Colonic mucosa (tissue), 4 donors: ENCODE measurements around the gene SLC15A3. TPM values are rescaled to one million over a fixed set of nuclear protein-coding genes. Genes with fewer than 3 reads are reported as not detected.

Experiments
- DNase-seq: peaks from one replicate; pipeline ENCODE4 v3.0.0-alpha.2; 2020
- H3K27ac ChIP-seq: fragments of 200-600 bp; one replicate; pipeline ENCODE4 v1.8.0; 2021
- H3K27me3 ChIP-seq: fragments of 200-600 bp; one replicate; pipeline ENCODE4 v1.8.0; 2021
- H3K36me3 ChIP-seq: fragments of 200-600 bp; one replicate; pipeline ENCODE4 v1.8.0; 2021
- H3K4me1 ChIP-seq: fragments of 200-600 bp; one replicate; pipeline ENCODE4 v1.8.0; 2021; ENCODE audit warnings: mild to moderate bottlenecking
- H3K4me3 ChIP-seq: fragments of 200-600 bp; one replicate; pipeline ENCODE4 v1.8.0; 2021
- H3K9ac ChIP-seq, 2 donors: one replicate each; pipeline ENCODE4 v1.7.0; 2013; ENCODE audit warnings: control low read depth in 2 of 2, low read depth in 2 of 2, low read length in 2 of 2
- H3K9me3 ChIP-seq: fragments of 200-600 bp; one replicate; pipeline ENCODE4 v1.8.0; 2021
- CTCF ChIP-seq: fragments of 200-600 bp; IDR thresholded peaks from one replicate; pipeline ENCODE4 v1.8.0; 2022; ENCODE audit warnings: antibody characterized with exemption, mild to moderate bottlenecking
- intact Hi-C: fragments of 100-400 bp; cut with DNase I; formaldehyde crosslinking; loops from one replicate; pipeline ENCODE4 v1.14.1; 2022
- total RNA-seq, 2 donors: library from RNA; stranded (reverse); fragmentation: NEBNext Ultra II Directional in 1 of 2; extraction: Animal tissue kit (Norgen Biotek cat#: 25700) in 1 of 2; gene quantifications; one replicate each; pipeline ENCODE4 v1.2.1, GENCODE V29; 2021
- donor health status: healthy.
- donor health status: DM: no; HTN: no; CAD: no.
- donor health status: DM: no; HTN: no; CAD: no.

SLC15A3 gene
- total RNA-seq, 2 donors from 2014 or later = 6.6 to 14.4 TPM

- H3K4me1 ChIP-seq = no peaks in the 10 kb centered on the region
- no peaks in the 10 kb centered on the region for H3K9me3 ChIP-seq
- no peak overlapping the region for H3K4me3 ChIP-seq
- TF ChIP-seq CTCF = no peak
- no peaks in the 10 kb centered on the region for H3K36me3 ChIP-seq
- H3K9ac ChIP-seq = no peak overlapping the region
- intact Hi-C loops = no loop called here
- no peak for DNase-seq
- H3K27me3 ChIP-seq = no peaks in the 10 kb centered on the region
- H3K27ac ChIP-seq = no peak overlapping the region
Observed at GRCh38 chr11:60936467-60937143, 15.4 kb downstream of the SLC15A3 start.

GRCh38 chr11:60935676-60936442 lies 16.1 kb downstream of the SLC15A3 start:
- TF ChIP-seq CTCF = no peak
- no peak overlapping the region for H3K4me3 ChIP-seq
- no peak overlapping the region for H3K9ac ChIP-seq
- H3K36me3 ChIP-seq = no peaks in the 10 kb centered on the region
- H3K4me1 ChIP-seq = no peaks in the 10 kb centered on the region
- no peaks in the 10 kb centered on the region for H3K9me3 ChIP-seq
- DNase-seq = no peak
- intact Hi-C loops = no loop called here
- H3K27me3 ChIP-seq = no peaks in the 10 kb centered on the region
- no peak overlapping the region for H3K27ac ChIP-seq

- H3K4me3 ChIP-seq = no peak overlapping the region
- DNase-seq = no peak
Observed at GRCh38 chr11:60934790-60935605, 17.0 kb downstream of the SLC15A3 start.

GRCh38 chr11:60934124-60934789 lies 17.7 kb downstream of the SLC15A3 start:
- TF ChIP-seq CTCF = no peak
- H3K4me3 ChIP-seq = no peak overlapping the region
- intact Hi-C loops = no loop called here
- H3K9me3 ChIP-seq = no peaks in the 10 kb centered on the region
- DNase-seq = no peak
- no peaks in the 10 kb centered on the region for H3K4me1 ChIP-seq
- no peaks in the 10 kb centered on the region for H3K27me3 ChIP-seq
- no peak overlapping the region for H3K9ac ChIP-seq
- no peak overlapping the region for H3K27ac ChIP-seq
- no peaks in the 10 kb centered on the region for H3K36me3 ChIP-seq

More at GRCh38 chr11:60934790-60935605, 17.0 kb downstream of the SLC15A3 start:
- H3K9ac ChIP-seq = no peak overlapping the region
- H3K36me3 ChIP-seq = no peaks in the 10 kb centered on the region
- H3K4me1 ChIP-seq = no peaks in the 10 kb centered on the region
- intact Hi-C loops = no loop called here
- no peak overlapping the region for H3K27ac ChIP-seq
- no peaks in the 10 kb centered on the region for H3K27me3 ChIP-seq
- TF ChIP-seq CTCF = no peak
- H3K9me3 ChIP-seq = no peaks in the 10 kb centered on the region
